HCT116 (cell line): ENCODE results near the gene DBP. TPM values are rescaled to one million over a fixed set of nuclear protein-coding genes. Genes with fewer than 3 reads are reported as not detected.

Source experiments
- ATAC-seq: fragments of 200-7000 bp; cut with Tn5 transposase; 2 replicates; pipeline ENCODE4 v1.9.1; 2020; ENCODE audit warnings: mild to moderate bottlenecking, moderate library complexity
- BruUV-seq: library from RNA; stranded (reverse); fragments of 400-500 nt; replicated peaks from 2 replicates; lab custom pipeline; 2021; lab: Mats Ljungman, UMichigan
- CTCF ChIA-PET: fragments of 300-600 bp; sonication (Branson Sonifier 250); formaldehyde crosslinking; loops from one replicate; lab custom pipeline; 2021; ENCODE audit warnings: antibody characterized with exemption; lab: Charles Lee
- POLR2A ChIA-PET: fragments of 300-600, 350-600 bp; sonication (Branson Sonifier 250); formaldehyde crosslinking; loops from one replicate; lab custom pipeline; 2021; ENCODE audit warnings: antibody characterized with exemption; lab: Charles Lee
- RAD21 ChIA-PET, 2 experiments: fragments of 300-600 bp; sonication (Branson Sonifier 250); formaldehyde crosslinking; loops; one replicate each; lab custom pipeline; 2023; ENCODE audit warnings: low total read pairs in 2 of 2; ENCODE audit not compliant: uncharacterized antibody in 2 of 2, unreplicated experiment in 2 of 2, low non-redundant PET in 1 of 2; lab: Charles Lee
- DNase-seq: peaks from one replicate; pipeline ENCODE4 v3.0.0-alpha.2; 2010; ENCODE audit warnings: low read depth, low spot score
- H2AFZ ChIP-seq: fragments of 200-600 bp; shearing (Covaris generic), sonication (generic); 2 replicates; pipeline ENCODE4 v1.6.1; 2017; ENCODE audit warnings: low read depth, mixed run types, mixed read lengths, antibody characterized with exemption, low read length; ENCODE audit not compliant: poor library complexity, severe bottlenecking
- H3K27ac ChIP-seq: 2 replicates; pipeline ENCODE4 v1.5.1; 2012; ENCODE audit warnings: low read depth, low read length
- H3K27me3 ChIP-seq: fragments of 200-600 bp; sonication (generic); 2 replicates; pipeline ENCODE4 v1.6.1; 2016; ENCODE audit warnings: mixed run types, low read length, mixed read lengths; ENCODE audit not compliant: insufficient read depth
- H3K36me3 ChIP-seq, 2 experiments: fragments of 200-500 bp in 1 of 2; fragments of 200-600 bp in 1 of 2; sonication (Bioruptor generic) in 1 of 2; sonication (generic) in 1 of 2; 2 replicates each; pipeline versions ENCODE4 v1.5.1 to v1.6.1; 2014 to 2016; ENCODE audit warnings: low read length in 2 of 2, inconsistent platforms in 1 of 2, mixed read lengths in 1 of 2, mixed run types in 1 of 2; ENCODE audit not compliant: insufficient read depth in 2 of 2, control insufficient read depth in 1 of 2
- H3K4me1 ChIP-seq, 2 experiments: fragments of 200-600 bp in 1 of 2; sonication (generic) in 1 of 2; 2 replicates each; pipeline versions ENCODE4 v1.5.1 to v1.6.1; 2012 to 2017; ENCODE audit warnings: low read length in 2 of 2, inconsistent platforms in 1 of 2, mild to moderate bottlenecking in 1 of 2, mixed read lengths in 1 of 2, mixed run types in 1 of 2, moderate library complexity in 1 of 2; ENCODE audit not compliant: insufficient read depth in 2 of 2, control insufficient read depth in 1 of 2
- H3K4me2 ChIP-seq: fragments of 200-600 bp; sonication (generic); 2 replicates; pipeline ENCODE4 v1.6.1; 2017; ENCODE audit warnings: mixed run types, low read length, mixed read lengths
- H3K4me3 ChIP-seq, 2 experiments: fragments of 200-600 bp in 1 of 2; sonication (generic) in 1 of 2; replicated peaks in 1 of 2; 2 replicates each; pipeline ENCODE4 v1.5.1; 2011 to 2016; ENCODE audit warnings: low read length in 2 of 2, control low read depth in 1 of 2, low read depth in 1 of 2, mild to moderate bottlenecking in 1 of 2, mixed read lengths in 1 of 2, mixed run types in 1 of 2
- H3K79me2 ChIP-seq: fragments of 200-600 bp; sonication (generic); 2 replicates; pipeline ENCODE4 v1.6.1; 2017; ENCODE audit warnings: mild to moderate bottlenecking, mixed run types, low read length, moderate library complexity, mixed read lengths; ENCODE audit not compliant: insufficient read depth
- H3K9ac ChIP-seq: fragments of 200-600 bp; sonication (generic); 2 replicates; pipeline ENCODE4 v1.6.1; 2016; ENCODE audit warnings: low read length, mixed read lengths
- H3K9me2 ChIP-seq: fragments of 200-600 bp; sonication (generic), shearing (Covaris generic); 2 replicates; pipeline ENCODE4 v1.6.1; 2017; ENCODE audit warnings: mixed run types, mild to moderate bottlenecking, moderate library complexity; ENCODE audit not compliant: insufficient read depth
- H3K9me3 ChIP-seq, 2 experiments: fragments of 200-500 bp in 1 of 2; fragments of 200-600 bp in 1 of 2; sonication (Bioruptor generic) in 1 of 2; sonication (generic) in 1 of 2; 2 replicates each; pipeline ENCODE4 v1.6.1; 2014 to 2017; ENCODE audit warnings: low read length in 2 of 2, mixed read lengths in 2 of 2, inconsistent platforms in 1 of 2, low read depth in 1 of 2, mild to moderate bottlenecking in 1 of 2, mixed run types in 1 of 2, moderate library complexity in 1 of 2; ENCODE audit not compliant: control insufficient read depth in 1 of 2, insufficient read depth in 1 of 2
- H4K20me1 ChIP-seq: fragments of 200-600 bp; sonication (generic), shearing (Covaris generic); 2 replicates; pipeline ENCODE4 v1.6.1; 2017; ENCODE audit warnings: mixed run types, mild to moderate bottlenecking, moderate library complexity; ENCODE audit not compliant: insufficient read depth
- CEBPB ChIP-seq: IDR thresholded peaks from 2 replicates; pipeline ENCODE4 v1.6.1; 2012; ENCODE audit warnings: low read depth
- EZH2 ChIP-seq: fragments of 200-600 bp; sonication (generic); IDR thresholded peaks from 2 replicates; pipeline ENCODE4 v1.6.1; 2017; ENCODE audit warnings: antibody characterized with exemption, mixed run types
- EZH2phosphoT487 ChIP-seq: fragments of 200-600 bp; IDR thresholded peaks from 2 replicates; pipeline ENCODE4 v1.6.1; 2018; ENCODE audit warnings: antibody characterized with exemption, borderline replicate concordance
- POLR2A ChIP-seq: IDR thresholded peaks from 2 replicates; pipeline ENCODE4 v1.7.0; 2011; ENCODE audit warnings: borderline replicate concordance; ENCODE audit not compliant: insufficient read depth, insufficient read length; ENCODE audit errors: extremely low read depth
- REST ChIP-seq: IDR thresholded peaks from 2 replicates; pipeline ENCODE4 v1.6.1; 2012; ENCODE audit warnings: low read depth
- SP1 ChIP-seq: IDR thresholded peaks from 2 replicates; pipeline ENCODE4 v1.6.1; 2012; ENCODE audit warnings: low read depth
- YY1 ChIP-seq: IDR thresholded peaks from 2 replicates; pipeline ENCODE4 v1.6.1; 2011; ENCODE audit warnings: low read length, low read depth, moderate library complexity, mild to moderate bottlenecking; ENCODE audit not compliant: insufficient replicate concordance; ENCODE audit errors: extremely low read depth
- ZFX ChIP-seq: fragments of 450-650 bp; IDR thresholded peaks from 2 replicates; pipeline ENCODE4 v1.6.1; 2017
- ZNF274 ChIP-seq: fragments of 200-500 bp; sonication (Bioruptor generic); IDR thresholded peaks from 2 replicates; pipeline ENCODE4 v1.6.1; 2014; ENCODE audit warnings: mild to moderate bottlenecking, low read depth, low read length, inconsistent platforms
- intact Hi-C: fragments of 100-400 bp; cut with micrococcal nuclease; formaldehyde crosslinking; loops from 2 replicates; pipeline ENCODE4 v1.10.0; 2022
- total RNA-seq: library from RNA; stranded (reverse); gene quantifications from one replicate; pipeline ENCODE4 v1.2.1, GENCODE V29; 2021; ENCODE audit not compliant: unreplicated experiment

Gene DBP
- total RNA-seq, 1 experiment from 2014 or later = 45.9 TPM

GRCh38 chr19:48674921-48675824 lies 38.0 kb upstream of the DBP start (continued):
- no peak for TF ChIP-seq REST

GRCh38 chr19:48674216-48674809 lies 37.1 kb upstream of the DBP start:
- ChIA-PET RAD21 (no interaction called here), CTCF (interaction anchor here (2.0 to 3.1 kb wide), 4 partner anchors 10 to 64 kb away, joined by 4 to 16 read pairs (median 10); partner anchors contain the start of gene FUT2), POLR2A (interaction anchor here (0.6 to 2.0 kb wide), 2 partner anchors 8 to 29 kb away, joined by 5 read pairs; partner anchors contain the start of gene CA11)
- Histone ChIP-seq H2AFZ (no peak overlapping the region), H3K9ac (no peak overlapping the region), H3K27me3 (no peaks in the 10 kb centered on the region), H3K79me2 (no peaks in the 10 kb centered on the region), H3K4me1 (peaks cover 13 to 25% of the 10 kb centered on the region in 2 experiments), H3K4me2 (no peak overlapping the region), H3K9me3 (no peaks in the 10 kb centered on the region), H3K4me3 (no peak overlapping the region), H3K9me2 (no peaks in the 10 kb centered on the region), H3K27ac (no peak overlapping the region), H4K20me1 (no peaks in the 10 kb centered on the region), H3K36me3 (no peaks in the 10 kb centered on the region)
- intact Hi-C loops = loop anchor here (1.0 to 2.0 kb wide), 2 partner anchors 40 to 64 kb away; no protein-coding TSS in a partner anchor
- TF ChIP-seq CEBPB = no peak
- TF ChIP-seq YY1 = no peak
- no peak for TF ChIP-seq SP1
- no peak for TF ChIP-seq EZH2phosphoT487
- no peak for TF ChIP-seq ZNF274
- TF ChIP-seq EZH2 = no peak
- no peak for TF ChIP-seq POLR2A
- TF ChIP-seq ZFX = no peak
- ATAC-seq (no peak), DNase-seq (no peak)
- BruUV-seq = no TSS peak
